G401.6 (cell line): ENCODE results near the gene NRG3.
"Not testable (repeated sequence)": the region's sequence is repeated elsewhere in the genome, so short reads cannot be mapped to it uniquely, and the experiment has no call there.

Experiments used
- FAIRE-seq: peaks from 2 replicates; lab custom pipeline; 2012; peaks lifted over from hg19 to GRCh38; lab: Jason Lieb, UNC

Gene NRG3

GRCh38 chr10:81961451-81962184 lies 86.6 kb downstream of the NRG3 start:
- FAIRE-seq = no peak

DNA sequence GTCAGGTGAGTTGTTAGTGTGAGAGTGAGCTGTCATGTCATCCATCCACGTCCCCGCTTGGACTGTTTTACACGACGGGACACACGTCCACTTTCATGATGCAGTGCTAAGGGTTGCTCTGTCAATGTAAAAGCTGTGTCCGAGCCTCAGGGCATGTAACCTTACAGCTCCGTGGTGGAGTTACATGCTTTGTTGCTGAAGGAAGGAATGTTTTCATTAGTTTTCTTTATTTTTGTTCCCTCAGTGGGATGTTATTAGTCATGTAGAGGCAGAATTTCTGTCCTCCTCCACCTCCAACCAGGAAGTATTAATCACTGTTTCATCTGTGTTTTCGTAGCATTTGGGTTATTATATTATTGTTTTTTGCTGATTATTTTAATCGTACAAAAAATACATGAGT lies 88.6 kb downstream of the NRG3 start:
- FAIRE-seq = no peak

GRCh38 chr10:81967716-81968115 lies 92.7 kb downstream of the NRG3 start:
- FAIRE-seq = no peak

DNA sequence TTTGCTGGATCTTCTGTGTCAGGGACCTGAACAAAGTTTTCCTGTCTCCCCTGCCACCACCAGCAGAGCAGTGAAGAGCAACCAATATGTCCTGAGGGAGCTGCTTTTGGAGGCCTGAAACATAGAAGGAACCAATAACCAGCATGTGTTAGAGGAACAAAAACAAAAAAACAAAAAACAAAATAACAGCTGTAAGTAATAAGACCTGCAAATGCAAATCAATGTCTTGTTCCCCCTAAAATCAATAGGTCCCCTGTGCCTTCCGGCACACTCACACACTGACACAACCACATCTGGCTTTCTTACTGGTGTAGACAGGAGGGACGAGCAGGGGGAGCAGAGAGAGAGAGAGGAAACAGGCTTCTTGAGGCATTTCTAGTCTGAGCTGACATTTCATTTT lies 94.1 kb downstream of the NRG3 start:
- FAIRE-seq = no peak

- FAIRE-seq = no peak
Observed at GRCh38 chr10:81978238-81978637, 103.2 kb downstream of the NRG3 start.

GRCh38 chr10:81981724-81982123 lies 106.7 kb downstream of the NRG3 start:
- no peak for FAIRE-seq

- no peak for FAIRE-seq
Observed at GRCh38 chr10:81984428-81984827, 109.4 kb downstream of the NRG3 start.

DNA sequence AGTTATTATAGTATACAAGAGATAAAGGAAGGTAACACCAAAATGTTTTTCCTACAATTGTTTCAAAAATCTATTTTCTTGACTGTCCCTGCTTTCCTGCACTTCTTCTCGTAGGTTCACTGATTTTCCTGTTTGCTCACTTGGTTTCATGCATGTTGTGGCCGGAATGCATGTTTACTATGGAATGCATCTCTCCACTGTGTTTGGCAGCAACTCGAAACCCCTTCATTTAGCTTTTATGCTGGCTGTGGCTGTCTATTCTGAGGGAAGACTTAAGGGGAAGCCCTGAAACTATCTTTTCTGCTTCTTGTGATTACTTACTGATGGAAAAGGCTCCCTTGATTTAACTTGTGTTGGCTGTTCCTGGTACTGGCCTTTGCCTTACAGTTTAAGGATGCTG lies 120.3 kb downstream of the NRG3 start:
- no peak for FAIRE-seq

DNA sequence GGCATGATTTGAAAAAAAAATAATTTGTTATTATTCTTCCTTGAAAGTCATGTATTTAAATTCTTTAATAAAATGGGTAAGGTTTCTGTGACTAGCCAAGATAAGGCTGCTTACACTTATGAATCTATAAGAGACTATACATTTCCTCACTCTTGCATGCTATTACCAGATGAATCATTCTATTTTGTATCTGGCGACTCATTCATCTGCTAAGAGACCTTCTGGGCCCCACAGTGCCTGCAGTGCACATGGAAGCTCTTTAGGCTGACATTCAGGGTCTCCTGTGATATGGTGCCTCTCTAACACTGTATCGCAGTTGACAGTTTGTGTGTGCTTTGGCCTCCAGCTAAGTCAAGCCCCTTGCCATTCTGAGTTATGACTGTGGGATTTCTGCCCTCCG lies 121.9 kb downstream of the NRG3 start:
- no peak for FAIRE-seq

- FAIRE-seq = no peak
Observed at GRCh38 chr10:82020999-82021398, 146.0 kb downstream of the NRG3 start.

DNA sequence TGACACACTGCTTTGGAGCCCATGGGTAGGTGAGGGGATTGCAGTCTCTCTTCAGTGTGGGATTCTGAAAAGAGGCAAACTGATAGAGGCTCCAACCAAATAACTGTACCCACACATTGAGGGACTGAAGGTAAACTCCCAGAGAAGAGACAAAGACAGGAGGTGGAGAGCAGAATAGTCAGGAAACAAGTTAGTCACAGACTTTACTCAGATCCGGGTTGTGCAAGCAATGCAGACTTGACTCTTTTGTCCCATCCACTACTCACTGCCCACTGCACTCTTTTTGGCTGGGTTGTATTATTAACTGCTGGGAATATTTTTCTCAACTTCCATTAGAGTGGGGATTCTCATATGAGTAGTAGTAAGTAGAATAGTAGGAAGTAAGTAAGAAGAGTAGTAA lies 152.7 kb downstream of the NRG3 start:
- FAIRE-seq = no peak

DNA sequence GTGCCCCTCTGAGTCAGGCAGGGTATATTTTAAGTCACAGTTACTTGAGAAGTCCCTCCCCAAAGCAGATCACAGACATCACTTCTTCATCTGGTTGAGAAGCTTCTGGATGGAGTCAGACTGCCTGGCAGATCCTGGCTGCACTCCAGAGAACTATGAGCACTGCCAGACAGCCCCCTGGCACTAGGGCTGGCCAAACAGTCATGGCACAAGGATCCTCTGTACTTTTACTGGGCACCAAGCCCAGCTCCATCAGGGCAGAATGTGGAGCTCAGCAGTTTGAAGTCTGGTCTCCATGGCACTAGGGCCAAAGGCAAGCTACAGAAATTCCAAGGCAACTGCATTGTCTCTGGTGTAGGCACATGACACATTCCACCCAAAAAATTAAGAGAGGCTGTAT lies 162.1 kb downstream of the NRG3 start:
- no peak for FAIRE-seq

DNA sequence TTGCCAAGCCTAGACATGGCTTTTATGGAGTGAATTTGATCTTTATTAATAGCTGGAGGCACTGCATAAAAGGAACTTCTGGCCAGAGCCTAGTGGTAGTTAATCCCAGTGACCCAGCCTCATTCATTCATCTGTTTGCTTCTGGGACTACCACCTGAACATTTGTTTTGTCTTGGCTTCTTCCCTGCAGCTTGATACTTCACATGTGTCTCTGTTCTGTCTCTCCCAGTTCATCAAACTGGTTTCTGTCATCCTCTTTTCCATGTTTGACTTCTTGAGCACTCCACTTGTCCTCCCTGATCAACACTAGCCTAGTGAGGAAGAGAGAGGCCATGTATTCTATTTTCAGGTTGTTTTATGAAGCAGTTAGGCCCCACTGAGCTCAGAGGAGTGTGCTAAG lies 163.6 kb downstream of the NRG3 start:
- FAIRE-seq = no peak

GRCh38 chr10:82040336-82040735 lies 165.3 kb downstream of the NRG3 start:
- no peak for FAIRE-seq

DNA sequence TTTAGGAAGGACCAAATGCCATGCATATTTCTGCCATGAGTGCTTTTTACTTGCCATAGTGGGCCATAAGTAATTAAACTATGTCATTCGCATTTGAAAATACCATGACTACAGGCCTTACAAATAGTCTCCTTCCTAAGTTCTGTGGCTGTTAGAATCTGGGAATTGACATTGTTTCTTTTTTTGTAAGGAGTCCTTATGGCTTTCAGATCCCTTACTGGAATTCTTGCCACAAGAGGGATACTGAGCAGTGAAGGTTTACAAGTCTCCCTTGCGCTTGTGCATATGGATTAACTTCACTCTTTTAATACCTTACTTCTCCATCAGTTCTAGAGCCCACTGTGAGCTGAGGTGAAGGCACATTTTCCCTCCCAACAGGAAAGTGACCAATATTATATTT lies 166.0 kb downstream of the NRG3 start:
- no peak for FAIRE-seq

DNA sequence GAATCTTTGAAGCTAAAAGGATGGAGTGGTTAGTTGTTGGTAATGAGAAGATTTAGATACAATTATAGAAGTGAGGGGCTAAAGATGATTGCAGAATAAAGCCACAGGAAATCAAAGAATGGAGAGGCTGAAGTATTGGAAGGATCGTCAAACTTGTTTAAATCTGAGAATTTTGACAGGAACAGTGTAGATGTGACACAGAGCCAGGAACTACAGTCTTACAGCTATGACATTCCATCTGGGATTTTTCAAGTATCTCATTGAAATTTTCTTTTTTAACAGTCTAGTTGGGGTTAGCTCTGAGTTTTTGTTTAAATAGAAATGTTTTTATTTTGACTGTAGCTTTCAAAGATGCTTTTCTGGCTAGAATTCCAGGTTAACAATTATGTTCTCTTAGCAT lies 181.4 kb downstream of the NRG3 start:
- FAIRE-seq = no peak

DNA sequence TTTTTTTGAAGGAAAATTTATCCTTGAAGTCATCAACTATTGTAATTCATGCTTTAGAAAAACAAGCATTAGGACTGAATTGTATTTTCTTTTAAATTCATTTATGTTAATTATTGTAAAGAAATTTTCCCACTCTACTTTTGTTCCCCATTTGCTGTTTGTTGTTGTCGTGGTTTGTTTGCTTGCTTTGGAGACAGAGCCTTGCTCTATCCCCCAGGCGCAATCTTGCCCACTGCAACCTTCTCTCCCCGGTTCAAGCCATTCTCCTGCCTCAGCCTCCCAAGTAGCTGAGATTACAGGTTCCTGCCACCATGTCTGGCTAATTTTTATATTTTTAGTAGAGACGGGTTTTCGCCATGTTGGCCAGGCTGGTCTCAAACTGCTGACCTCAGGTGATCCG lies 192.2 kb downstream of the NRG3 start:
- FAIRE-seq = not testable (repeated sequence)

GRCh38 chr10:82068501-82068900 lies 193.5 kb downstream of the NRG3 start:
- FAIRE-seq = no peak

GRCh38 chr10:82071231-82071630 lies 196.2 kb downstream of the NRG3 start:
- FAIRE-seq = no peak

DNA sequence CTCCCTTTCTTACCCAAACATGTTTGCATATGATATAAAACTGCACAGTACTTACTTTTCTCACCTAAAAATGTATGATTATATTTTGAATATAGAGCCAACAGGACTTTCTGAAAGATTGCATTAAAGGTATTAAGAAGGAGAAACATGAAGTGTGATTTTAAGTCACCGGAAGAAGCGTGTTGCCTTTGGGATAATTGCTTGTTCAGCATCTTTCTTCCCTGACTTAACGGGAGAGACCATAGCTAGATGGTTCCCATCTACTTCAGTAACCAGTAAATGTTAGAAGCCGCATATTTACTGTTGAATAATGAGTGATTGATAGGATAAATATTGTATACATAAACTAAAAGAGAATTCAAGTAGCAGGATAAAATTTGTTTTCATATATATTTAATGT lies 197.1 kb downstream of the NRG3 start:
- FAIRE-seq = no peak

DNA sequence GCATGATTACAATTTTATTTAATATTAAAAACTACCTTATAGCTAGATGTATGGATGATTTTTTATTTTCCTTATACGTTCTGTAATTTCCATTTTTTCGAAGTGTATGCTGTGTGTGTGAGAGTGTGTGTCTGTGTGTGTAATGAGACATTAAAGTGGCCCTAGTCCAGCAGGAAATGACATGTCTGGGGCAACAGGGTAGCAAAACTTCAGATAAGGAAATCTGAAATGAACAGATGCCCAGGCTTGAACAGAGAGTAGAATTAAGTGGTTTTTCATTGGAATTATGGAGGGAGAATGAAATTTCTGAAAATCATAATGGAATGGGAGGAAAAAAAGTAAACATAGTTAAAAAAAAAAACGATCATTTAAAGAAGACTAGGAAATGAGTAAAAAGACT lies 200.6 kb downstream of the NRG3 start:
- FAIRE-seq = no peak

DNA sequence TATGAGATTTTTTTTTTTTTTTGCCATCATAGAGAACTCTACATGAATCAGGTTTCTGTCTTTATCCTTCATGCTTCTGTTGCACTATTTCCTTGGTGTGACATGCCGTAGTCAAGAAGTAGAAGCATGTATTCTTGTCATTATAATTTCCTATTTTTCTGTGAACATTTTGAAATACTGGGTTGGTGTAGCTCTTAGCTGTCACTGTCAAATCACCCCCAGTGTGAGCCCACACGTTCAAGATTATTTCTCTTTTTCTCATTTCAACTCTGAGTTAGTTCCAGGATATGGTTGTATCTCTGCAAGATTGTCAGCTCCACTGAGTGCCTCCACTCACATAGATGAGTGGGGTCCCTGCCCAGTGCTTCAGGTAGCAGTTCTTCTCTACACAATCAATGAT lies 209.5 kb downstream of the NRG3 start:
- FAIRE-seq = no peak

DNA sequence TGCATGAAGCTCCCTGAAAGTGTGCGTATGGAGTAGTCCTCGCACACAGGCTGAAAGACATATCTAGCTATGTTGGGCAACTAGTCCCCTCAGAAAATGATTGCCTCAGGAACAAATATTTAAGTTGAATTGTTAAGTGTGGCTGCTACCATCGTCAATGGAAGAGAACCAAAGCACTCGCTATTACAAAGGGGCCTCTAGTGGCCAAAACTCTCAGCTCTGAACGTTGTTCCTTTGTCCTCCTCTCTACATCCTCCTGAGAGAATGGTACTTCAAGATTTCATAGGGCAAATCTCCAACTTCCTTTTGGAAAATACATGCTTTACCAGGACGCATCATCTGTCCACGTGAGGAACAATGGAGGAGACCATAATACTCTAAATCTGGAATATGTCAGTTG lies 209.9 kb downstream of the NRG3 start:
- no peak for FAIRE-seq

- FAIRE-seq = no peak
Observed at GRCh38 chr10:82089327-82089726, 214.3 kb downstream of the NRG3 start.

DNA sequence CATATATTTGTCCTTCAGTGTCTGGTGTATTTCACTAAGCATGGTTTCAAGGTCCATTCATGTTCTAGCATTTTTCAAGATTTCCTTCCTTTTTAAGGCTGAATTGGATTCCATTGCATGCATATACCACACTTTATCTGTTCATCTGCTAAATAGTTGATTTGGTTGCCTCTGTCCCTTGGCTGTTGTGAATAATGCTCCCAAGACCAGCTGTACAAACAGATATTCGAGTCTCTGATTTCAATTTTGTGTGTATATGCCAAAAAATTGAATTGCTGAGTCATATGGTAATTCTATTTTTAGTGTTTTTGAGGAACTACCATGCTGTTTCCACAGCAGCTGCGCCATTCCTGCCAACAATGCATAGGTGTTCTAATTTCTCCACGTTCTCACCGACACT lies 216.4 kb downstream of the NRG3 start:
- FAIRE-seq = no peak
